Measurements from ENCODE around the gene KDM4C.

- TF ChIP-seq CTCF (conservative IDR thresholded peaks at IDR 0.05; ENCODE audit: low read depth, low read length) = no peak
- no peak for TF ChIP-seq MAZ (IDR thresholded peaks at IDR 0.05; ENCODE audit: borderline replicate concordance, low read depth, low read length)
- no peak for TF ChIP-seq USF2 (IDR thresholded peaks at IDR 0.05; ENCODE audit: low read depth, low read length)
Observed at GRCh38 chr9:6922124-6922676, 164.4 kb downstream of the KDM4C start.
